Caki2 (cell line): ENCODE results near the gene EPYC. TPM values are rescaled to one million over a fixed set of nuclear protein-coding genes. Genes with fewer than 3 reads are reported as not detected.

Experiments used
- DNase-seq: peaks from one replicate; pipeline ENCODE4 v3.0.0-alpha.2; 2015; ENCODE audit warnings: low read depth
- in situ Hi-C: cut with HindIII; loops from 2 replicates; pipeline ENCODE4 v1.10.0; 2016; ENCODE audit warnings: low sequenced_read_pairs, low pct_unique_long_range_greater_than_20kb, mixed read lengths
- total RNA-seq: library from RNA; depleted of rRNA; stranded (reverse); fragments of >200 nt; shearing (Covaris generic); gene quantifications from 2 replicates; pipeline ENCODE4 v1.2.3, GENCODE V29; 2014; ENCODE audit warnings: low replicate concordance; rRNA removed

EPYC gene
- not detected in 2 replicates for total RNA-seq

- no peak for DNase-seq
- in situ Hi-C loops: no loop called here
These were observed at the start of gene EPYC for GRCh38 chr12:91004872-91005271. Gene EPYC (minus strand): TSS chr12:91004972. CDS start chr12:91002565, 2,407 bp downstream.

- no peak for DNase-seq
- in situ Hi-C loops: no loop called here
These were observed 49.4 kb upstream of the EPYC start for GRCh38 chr12:91053951-91054715.

- in situ Hi-C loops: no loop called here
- no peak for DNase-seq
These were observed 47.3 kb upstream of the EPYC start for GRCh38 chr12:91052026-91052425.

- DNase-seq: no peak
These were observed 39.8 kb upstream of the EPYC start for GRCh38 chr12:91044586-91044985.

GRCh38 chr12:91043408-91043807 lies 38.6 kb upstream of the EPYC start:
- no peak for DNase-seq
- in situ Hi-C loops: no loop called here

More at GRCh38 chr12:91044586-91044985, 39.8 kb upstream of the EPYC start:
- in situ Hi-C loops: no loop called here

- in situ Hi-C loops: no loop called here
- no peak for DNase-seq
These were observed 35.5 kb upstream of the EPYC start for GRCh38 chr12:91040096-91040755.

- DNase-seq: no peak
- in situ Hi-C loops: no loop called here
These were observed 32.5 kb upstream of the EPYC start for GRCh38 chr12:91037276-91037675.

GRCh38 chr12:91033251-91033650 lies 28.5 kb upstream of the EPYC start:
- in situ Hi-C loops: no loop called here
- DNase-seq: no peak

- DNase-seq: no peak
- in situ Hi-C loops: no loop called here
These were observed 18.7 kb upstream of the EPYC start for GRCh38 chr12:91023326-91024004.

GRCh38 chr12:91021076-91021475 lies 16.3 kb upstream of the EPYC start:
- in situ Hi-C loops: no loop called here
- no peak for DNase-seq

- no peak for DNase-seq
- in situ Hi-C loops: no loop called here
These were observed 14.7 kb upstream of the EPYC start for GRCh38 chr12:91019455-91019854.

GRCh38 chr12:91017511-91018263 lies 12.9 kb upstream of the EPYC start:
- in situ Hi-C loops: no loop called here
- DNase-seq: no peak

- in situ Hi-C loops: no loop called here
- DNase-seq: no peak
These were observed 12.3 kb upstream of the EPYC start for GRCh38 chr12:91017043-91017442.

- peak; percentile 14 for DNase-seq
- in situ Hi-C loops: no loop called here
These were observed 4.7 kb upstream of the EPYC start for GRCh38 chr12:91009319-91009950.

- in situ Hi-C loops: no loop called here
- DNase-seq: no peak
These were observed 2.9 kb upstream of the EPYC start for GRCh38 chr12:91007531-91008290.

GRCh38 chr12:91003737-91004136 lies 1.0 kb downstream of the EPYC start:
- in situ Hi-C loops: no loop called here
- no peak for DNase-seq

- in situ Hi-C loops: no loop called here
- no peak for DNase-seq
These were observed 3.5 kb downstream of the EPYC start for GRCh38 chr12:91001306-91001705.
